Heart left ventricle (tissue), 13 donors: ENCODE results near the gene CLDN25.

Experiments used
- CTCF ChIP-seq, 12 donors: fragments of 200-600 bp; sonication (generic) in 4 of 12; IDR thresholded peaks; one replicate each; pipeline versions ENCODE4 v1.5.0 to v1.8.0; 2018 to 2022; ENCODE audit warnings: antibody characterized with exemption in 12 of 12, mild to moderate bottlenecking in 5 of 12
- POLR2A ChIP-seq, 2 donors: fragments of 450-650 bp; IDR thresholded peaks; one replicate each; pipeline ENCODE4 v1.6.1; 2017; ENCODE audit warnings: antibody characterized with exemption in 2 of 2, mild to moderate bottlenecking in 2 of 2, moderate library complexity in 2 of 2
- donor health status: ischemic (EF 13 %, LVEDD 7.1; RV severe dilation, severe dysfunction).
- donor health status: DM: no; HTN: yes; CAD: no.
- donor health status: DM: no; HTN: no; CAD: no.
- donor health status: ischemic (EF 25% LVEDD 6.9; RV normal size, moderate dysfunction).
- donor health status: ischemic (EF 25% LVEDD 5.7; RV mildly dilated, moderate dysfunction).
- donor health status: ischemic (EF 35%, LVEDD 5.7; RV mildly dilated, moderate dysfunction).
- donor health status: nonischemic (EF 11% LVEDD 7.7; RV severe dilation, severe dysfunction).
- donor health status: DM: yes; HTN: yes; CAD: no.
- donor health status: PGD.
- donor health status: ischemic (EF 29% LVEDD 5.4; RV normal size, mild dysfunction).
- donor health status: nonischemic (EF 23%, LVEDD 6.1; RV moderate dilation, normal function).

- TF ChIP-seq CTCF (IDR thresholded peaks at IDR 0.05), result no peak
- no peak for TF ChIP-seq POLR2A (IDR thresholded peaks at IDR 0.05)
Measured at GRCh38 chr11:113764527-113765219, 14.9 kb upstream of the CLDN25 start.
